ENCODE results near the gene DDX55.
"Not testable (repeated sequence)": the region's sequence is repeated elsewhere in the genome, so short reads cannot be mapped to it uniquely, and the experiment has no call there.

DDX55 gene

GRCh38 chr12:123601602-123602489, at the start of gene DDX55:
DDX55 (plus strand) TSS chr12:123602099; CDS start chr12:123602149, 50 bp downstream.
- Histone ChIP-seq H3K4me2 (ENCODE audit: insufficient read depth, low read length) (peak within 1 kb of the TSS; percentile 67), H3K4me3 (ENCODE audit: low read depth in 1 of 2, low read length in 2 of 2) (peak within 1 kb of the TSS; percentile 90 to 99), H3K9ac (ENCODE audit: low read depth, low read length) (peak within 1 kb of the TSS; percentile 99), H3K27ac (ENCODE audit: low read length) (peak within 1 kb of the TSS; percentile 88), H3K36me3 (ENCODE audit: insufficient read depth, low read length) (peaks cover 64% of the 10 kb centered on the region), H3K79me2 (ENCODE audit: insufficient read depth, low read length) (peaks cover 82% of the 10 kb centered on the region), H3K27me3 (ENCODE audit: insufficient read depth, low read length, poor library complexity) (no peaks in the 10 kb centered on the region), H2AFZ (ENCODE audit: low read depth, low read length) (peak within 1 kb of the TSS; percentile 98), H3K9me3 (ENCODE audit: insufficient read depth, low read length, severe bottlenecking) (no peaks in the 10 kb centered on the region), H3K4me1 (ENCODE audit: insufficient read depth, low read length) (peaks cover 41% of the 10 kb centered on the region), H4K20me1 (ENCODE audit: insufficient read depth, low read length) (peaks cover 9% of the 10 kb centered on the region; the same call in 1 of the 2 replicates)
- ATAC-seq (ENCODE audit: insufficient read depth, low read depth) (peak; percentile 93), DNase-seq (peak; percentile 85)
- peak; percentile 59 for TF ChIP-seq CTCF (IDR thresholded peaks at IDR 0.05; ENCODE audit: borderline replicate concordance, extremely low read depth, low read length, poor library complexity, severe bottlenecking)
- no peak for TF ChIP-seq EZH2 (IDR thresholded peaks at IDR 0.05; ENCODE audit: borderline replicate concordance, low read depth, low read length, severe bottlenecking)

- H2AFZ ChIP-seq (ENCODE audit: low read depth, low read length); ATAC-seq (ENCODE audit: insufficient read depth, low read depth); H4K20me1 ChIP-seq (ENCODE audit: insufficient read depth, low read length); H3K27me3 ChIP-seq (ENCODE audit: insufficient read depth, low read length, poor library complexity); DNase-seq; H3K4me1 ChIP-seq (ENCODE audit: insufficient read depth, low read length); H3K36me3 ChIP-seq (ENCODE audit: insufficient read depth, low read length); H3K4me3 ChIP-seq (ENCODE audit: low read depth in 1 of 2, low read length in 2 of 2); H3K27ac ChIP-seq (ENCODE audit: low read length); H3K9me3 ChIP-seq (ENCODE audit: insufficient read depth, low read length, severe bottlenecking); H3K79me2 ChIP-seq (ENCODE audit: insufficient read depth, low read length); H3K4me2 ChIP-seq (ENCODE audit: insufficient read depth, low read length); H3K9ac ChIP-seq (ENCODE audit: low read depth, low read length): not testable (repeated sequence)
Observed at GRCh38 chr12:123554136-123554535, 47.8 kb upstream of the DDX55 start.

- H3K27ac ChIP-seq (ENCODE audit: low read length); H3K4me1 ChIP-seq (ENCODE audit: insufficient read depth, low read length); ATAC-seq (ENCODE audit: insufficient read depth, low read depth); H3K36me3 ChIP-seq (ENCODE audit: insufficient read depth, low read length); H3K79me2 ChIP-seq (ENCODE audit: insufficient read depth, low read length); DNase-seq; H3K4me3 ChIP-seq (ENCODE audit: low read depth in 1 of 2, low read length in 2 of 2); H3K4me2 ChIP-seq (ENCODE audit: insufficient read depth, low read length); H3K9ac ChIP-seq (ENCODE audit: low read depth, low read length); H2AFZ ChIP-seq (ENCODE audit: low read depth, low read length); H3K27me3 ChIP-seq (ENCODE audit: insufficient read depth, low read length, poor library complexity); H4K20me1 ChIP-seq (ENCODE audit: insufficient read depth, low read length); H3K9me3 ChIP-seq (ENCODE audit: insufficient read depth, low read length, severe bottlenecking): not testable (repeated sequence)
Observed at GRCh38 chr12:123554843-123555242, 47.1 kb upstream of the DDX55 start.

DNA sequence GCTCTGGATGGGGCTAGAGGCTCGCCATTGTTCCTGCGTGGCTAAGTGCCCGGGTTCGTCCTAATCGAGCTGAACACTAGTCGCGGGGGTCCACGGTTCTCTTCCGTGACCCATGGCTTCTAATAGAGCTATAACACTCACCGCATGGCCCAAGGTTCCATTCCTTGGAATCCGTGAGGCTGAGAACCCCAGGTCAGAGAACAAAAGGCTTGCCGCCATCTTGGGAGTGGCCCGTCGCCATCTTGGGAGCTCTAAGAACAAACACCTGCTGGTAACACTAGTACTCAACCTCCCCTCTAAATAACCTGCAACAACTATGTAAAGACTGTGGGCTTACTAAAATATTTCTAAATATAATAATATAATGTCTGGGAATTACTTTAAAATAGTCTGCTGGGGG, 43.4 kb upstream of the DDX55 start:
- H3K4me2 ChIP-seq (ENCODE audit: insufficient read depth, low read length); H3K27ac ChIP-seq (ENCODE audit: low read length); H4K20me1 ChIP-seq (ENCODE audit: insufficient read depth, low read length); H3K36me3 ChIP-seq (ENCODE audit: insufficient read depth, low read length); H3K4me1 ChIP-seq (ENCODE audit: insufficient read depth, low read length); DNase-seq; H3K4me3 ChIP-seq (ENCODE audit: low read depth in 1 of 2, low read length in 2 of 2); ATAC-seq (ENCODE audit: insufficient read depth, low read depth); H2AFZ ChIP-seq (ENCODE audit: low read depth, low read length); H3K27me3 ChIP-seq (ENCODE audit: insufficient read depth, low read length, poor library complexity); H3K9ac ChIP-seq (ENCODE audit: low read depth, low read length); H3K79me2 ChIP-seq (ENCODE audit: insufficient read depth, low read length); H3K9me3 ChIP-seq (ENCODE audit: insufficient read depth, low read length, severe bottlenecking): not testable (repeated sequence)

DNA sequence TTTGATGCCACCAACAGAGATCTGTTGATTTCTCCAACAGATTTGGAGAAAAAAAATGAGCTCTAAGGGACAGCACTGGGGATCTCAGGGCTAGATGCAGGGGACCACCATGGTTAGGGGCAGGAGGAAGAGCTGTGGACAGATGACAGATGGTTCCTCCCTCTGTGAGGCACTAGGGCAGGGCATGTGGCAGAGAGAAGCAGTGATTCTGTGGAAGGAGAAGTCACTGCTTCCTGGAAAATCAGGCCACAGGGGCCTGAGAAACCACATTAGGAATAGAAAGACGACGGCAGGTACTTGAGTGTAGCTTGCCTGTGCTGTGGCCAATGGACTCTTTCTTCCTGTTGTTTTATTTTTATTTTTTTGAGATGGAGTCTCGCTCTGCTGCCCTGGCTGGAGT, 42.4 kb upstream of the DDX55 start:
- H2AFZ ChIP-seq (ENCODE audit: low read depth, low read length), result no peak overlapping the region
- no peak for TF ChIP-seq CTCF (IDR thresholded peaks at IDR 0.05; ENCODE audit: borderline replicate concordance, extremely low read depth, low read length, poor library complexity, severe bottlenecking)
- TF ChIP-seq EZH2 (IDR thresholded peaks at IDR 0.05; ENCODE audit: borderline replicate concordance, low read depth, low read length, severe bottlenecking), result no peak
- H3K27me3 ChIP-seq (ENCODE audit: insufficient read depth, low read length, poor library complexity), result no peaks in the 10 kb centered on the region
- H3K4me2 ChIP-seq (ENCODE audit: insufficient read depth, low read length), result no peak overlapping the region
- no peak overlapping the region for H3K9ac ChIP-seq (ENCODE audit: low read depth, low read length)
- no peak overlapping the region for H3K27ac ChIP-seq (ENCODE audit: low read length)
- DNase-seq, result no peak
- H3K9me3 ChIP-seq (ENCODE audit: insufficient read depth, low read length, severe bottlenecking), result no peaks in the 10 kb centered on the region
- ATAC-seq (ENCODE audit: insufficient read depth, low read depth), result no peak
- H3K4me1 ChIP-seq (ENCODE audit: insufficient read depth, low read length), result no peaks in the 10 kb centered on the region
- no peaks in the 10 kb centered on the region for H4K20me1 ChIP-seq (ENCODE audit: insufficient read depth, low read length)
- H3K4me3 ChIP-seq (ENCODE audit: low read depth in 1 of 2, low read length in 2 of 2), result no peak overlapping the region
- no peaks in the 10 kb centered on the region for H3K79me2 ChIP-seq (ENCODE audit: insufficient read depth, low read length)
- no peaks in the 10 kb centered on the region for H3K36me3 ChIP-seq (ENCODE audit: insufficient read depth, low read length)
